ENCODE results near the gene MAST2.

MAST2 gene

GRCh38 chr1:45886229-45886628, 82.8 kb downstream of the MAST2 start:
- no peak for TF ChIP-seq CTCF (IDR thresholded peaks at IDR 0.05; ENCODE audit: borderline replicate concordance, control extremely low read depth, extremely low read depth, insufficient read depth, missing control alignments)
- no peak for DNase-seq (ENCODE audit: low spot score)
- in situ Hi-C loops (cut with MboI; ENCODE audit: low sequenced_read_pairs, unreplicated experiment) = no loop called here

GRCh38 chr1:45887156-45887842, 83.9 kb downstream of the MAST2 start:
- in situ Hi-C loops (cut with MboI; ENCODE audit: low sequenced_read_pairs, unreplicated experiment) = no loop called here
- no peak for DNase-seq (ENCODE audit: low spot score)
- no peak for TF ChIP-seq CTCF (IDR thresholded peaks at IDR 0.05; ENCODE audit: borderline replicate concordance, control extremely low read depth, extremely low read depth, insufficient read depth, missing control alignments)

- DNase-seq (ENCODE audit: low spot score) = no peak
- no peak for TF ChIP-seq CTCF (IDR thresholded peaks at IDR 0.05; ENCODE audit: borderline replicate concordance, control extremely low read depth, extremely low read depth, insufficient read depth, missing control alignments)
- in situ Hi-C loops (cut with MboI; ENCODE audit: low sequenced_read_pairs, unreplicated experiment) = no loop called here
Measured at GRCh38 chr1:45890078-45890477, 86.7 kb downstream of the MAST2 start.

- TF ChIP-seq CTCF (IDR thresholded peaks at IDR 0.05; ENCODE audit: borderline replicate concordance, control extremely low read depth, extremely low read depth, insufficient read depth, missing control alignments) = no peak
- DNase-seq (ENCODE audit: low spot score) = no peak
- in situ Hi-C loops (cut with MboI; ENCODE audit: low sequenced_read_pairs, unreplicated experiment) = no loop called here
Measured at GRCh38 chr1:45891087-45891486, 87.7 kb downstream of the MAST2 start.

GRCh38 chr1:45892068-45892785, 88.8 kb downstream of the MAST2 start:
- in situ Hi-C loops (cut with MboI; ENCODE audit: low sequenced_read_pairs, unreplicated experiment) = no loop called here
- DNase-seq (ENCODE audit: low spot score) = no peak
- no peak for TF ChIP-seq CTCF (IDR thresholded peaks at IDR 0.05; ENCODE audit: borderline replicate concordance, control extremely low read depth, extremely low read depth, insufficient read depth, missing control alignments)

GRCh38 chr1:45894331-45894730, 90.9 kb downstream of the MAST2 start:
- no peak for TF ChIP-seq CTCF (IDR thresholded peaks at IDR 0.05; ENCODE audit: borderline replicate concordance, control extremely low read depth, extremely low read depth, insufficient read depth, missing control alignments)
- in situ Hi-C loops (cut with MboI; ENCODE audit: low sequenced_read_pairs, unreplicated experiment) = no loop called here
- no peak for DNase-seq (ENCODE audit: low spot score)
